Measurements from ENCODE around the gene RPS6KB2. TPM values are rescaled to one million over a fixed set of nuclear protein-coding genes. Genes with fewer than 3 reads are reported as not detected.
A peak's percentile ranks its signal among the peaks of the same experiment; 100 is the strongest.
"Not testable (repeated sequence)": the region's sequence is repeated elsewhere in the genome, so short reads cannot be mapped to it uniquely, and the experiment has no call there.

RPS6KB2 gene
- total RNA-seq, 4 donors from 2014 or later = 53.5 to 108 (median 75.9) TPM

- intact Hi-C loops (cut with DNase I; ENCODE audit: low total_unique reads) = no loop called here
Observed at GRCh38 chr11:67470337-67471002, 42.2 kb downstream of the RPS6KB2 start.

GRCh38 chr11:67472882-67473281 is 44.6 kb downstream of the RPS6KB2 start:
- intact Hi-C loops (cut with DNase I; ENCODE audit: low total_unique reads) = no loop called here
- Histone ChIP-seq H3K9me3 (no peaks in the 10 kb centered on the region), H3K27me3 (no peaks in the 10 kb centered on the region), H3K4me1 (peaks cover 3 to 12% (median 10%) of the 10 kb centered on the region in 4 donors), H3K4me3 (no peak overlapping the region), H3K27ac (no peak overlapping the region), H3K36me3 (no peaks in the 10 kb centered on the region)
- DNase-seq = no peak
- 75% methylated on average over 6 to 7 of the region's 7 CpGs for WGBS, 2 donors (ENCODE audit: low coverage in 1 of 2)
- in situ Hi-C loops (cut with MboI; ENCODE audit: low pct_ligation_motif_present in 1 of 4, low pct_unique_long_range_greater_than_20kb in 1 of 4, low sequenced_read_pairs in 3 of 4) = no loop called here
- TF ChIP-seq POLR2AphosphoS5 (IDR thresholded peaks at IDR 0.05) (no peak), POLR2A (IDR thresholded peaks at IDR 0.05) (no peak), CTCF (IDR thresholded peaks at IDR 0.05) (no peak), EP300 (IDR thresholded peaks at IDR 0.05; ENCODE audit: low read depth) (no peak)

More at GRCh38 chr11:67470337-67471002, 42.2 kb downstream of the RPS6KB2 start:
- DNase-seq = no peak
- Histone ChIP-seq H3K27me3 (no peaks in the 10 kb centered on the region), H3K9me3 (no peaks in the 10 kb centered on the region), H3K27ac (no peak overlapping the region), H3K4me3 (no peak overlapping the region), H3K4me1 (peaks cover 9 to 27% (median 20%) of the 10 kb centered on the region in 4 donors), H3K36me3 (no peaks in the 10 kb centered on the region)
- WGBS, 2 donors (ENCODE audit: low coverage in 1 of 2) = 72 to 73% methylated on average over 6 to 8 of the region's 8 CpGs
- in situ Hi-C loops (cut with MboI; ENCODE audit: low pct_ligation_motif_present in 1 of 4, low pct_unique_long_range_greater_than_20kb in 1 of 4, low sequenced_read_pairs in 3 of 4) = no loop called here
- TF ChIP-seq POLR2AphosphoS5 (IDR thresholded peaks at IDR 0.05) = no peak
- no peak for TF ChIP-seq CTCF (IDR thresholded peaks at IDR 0.05)
- no peak for TF ChIP-seq POLR2A (IDR thresholded peaks at IDR 0.05)
- no peak for TF ChIP-seq EP300 (IDR thresholded peaks at IDR 0.05; ENCODE audit: low read depth)

- H3K27ac ChIP-seq; H3K27me3 ChIP-seq; H3K9me3 ChIP-seq; H3K36me3 ChIP-seq; H3K4me1 ChIP-seq; H3K4me3 ChIP-seq; DNase-seq; in situ Hi-C loops (cut with MboI; ENCODE audit: low pct_ligation_motif_present in 1 of 4, low pct_unique_long_range_greater_than_20kb in 1 of 4, low sequenced_read_pairs in 3 of 4); intact Hi-C loops (cut with DNase I; ENCODE audit: low total_unique reads): not testable (repeated sequence)
- WGBS, 2 donors (ENCODE audit: low coverage in 1 of 2) = 77 to 78% methylated on average over 7 to 10 of the region's 10 CpGs
Observed at GRCh38 chr11:67476692-67477091, 48.4 kb downstream of the RPS6KB2 start.

GRCh38 chr11:67477344-67478050 is 49.2 kb downstream of the RPS6KB2 start:
- DNase-seq; H3K27ac ChIP-seq; H3K4me1 ChIP-seq; in situ Hi-C loops (cut with MboI; ENCODE audit: low pct_ligation_motif_present in 1 of 4, low pct_unique_long_range_greater_than_20kb in 1 of 4, low sequenced_read_pairs in 3 of 4); H3K36me3 ChIP-seq; H3K9me3 ChIP-seq; intact Hi-C loops (cut with DNase I; ENCODE audit: low total_unique reads); H3K27me3 ChIP-seq; H3K4me3 ChIP-seq: not testable (repeated sequence)
- 78 to 80% methylated on average over 12 to 15 of the region's 16 CpGs for WGBS, 2 donors (ENCODE audit: low coverage in 1 of 2)

GRCh38 chr11:67482275-67482826 is 54.1 kb downstream of the RPS6KB2 start:
- in situ Hi-C loops (cut with MboI; ENCODE audit: low pct_ligation_motif_present in 1 of 4, low pct_unique_long_range_greater_than_20kb in 1 of 4, low sequenced_read_pairs in 3 of 4) (loop anchor here in 2 of 4 donors (10.0 kb wide), 1 partner anchor 88 kb away; the partner anchor contains the start of gene RAD9A (in 2 of the 2)), intact Hi-C loops (cut with DNase I; ENCODE audit: low total_unique reads) (loop anchor here (5.0 kb wide), 1 partner anchor 80 kb away; the partner anchor contains the start of genes PPP1CA and TBC1D10C)
- Histone ChIP-seq H3K27me3 (no peaks in the 10 kb centered on the region), H3K9me3 (no peaks in the 10 kb centered on the region), H3K36me3 (no peaks in the 10 kb centered on the region), H3K4me1 (peaks cover 15 to 32% (median 25%) of the 10 kb centered on the region in 4 donors), H3K27ac (peak overlapping the region; percentile 82 to 90 (median 90)), H3K4me3 (peak overlapping the region; percentile 40 to 62 (median 46))
- no peak for DNase-seq
- TF ChIP-seq POLR2AphosphoS5 (IDR thresholded peaks at IDR 0.05) (no peak), POLR2A (IDR thresholded peaks at IDR 0.05) (no peak), CTCF (IDR thresholded peaks at IDR 0.05) (no peak)
- WGBS, 2 donors (ENCODE audit: low coverage in 1 of 2) = 22 to 29% methylated on average over 19 of the region's 19 CpGs
